Measurements from ENCODE around the gene PHKB. TPM values are rescaled to one million over a fixed set of nuclear protein-coding genes. Genes with fewer than 3 reads are reported as not detected.

Gene PHKB
- polyA plus RNA-seq, 3 donors, result 49.8 to 53.1 (median 50.8) TPM

- 100% methylated on average over 2 of the region's 2 CpGs for WGBS (ENCODE audit: insufficient coverage)
- Mint-ChIP-seq H3K36me3 (peaks cover 58 to 72% of the 10 kb centered on the region in 2 donors), H3K4me3 (no peak overlapping the region), H3K4me1 (peaks cover 1% of the 10 kb centered on the region), H3K27me3 (ENCODE audit: low read depth in 3 of 3) (no peaks in the 10 kb centered on the region), H3K9me3 (peaks cover under 1 to 10% (median 3%) of the 10 kb centered on the region in 7 donors), H3K27ac (peak overlapping the region in 1 of 7 donors; percentile 21)
- H3K9ac ChIP-seq (ENCODE audit: insufficient read depth, low read length, poor library complexity, severe bottlenecking), result no peak overlapping the region
- no peak overlapping the region for H3K27ac ChIP-seq (ENCODE audit: low read depth in 1 of 2, low read length in 2 of 2)
- no peaks in the 10 kb centered on the region for H3K27me3 ChIP-seq (ENCODE audit: control insufficient read depth in 2 of 2, insufficient read depth in 2 of 2, low read length in 2 of 2)
- no peak for TF ChIP-seq CTCF (IDR thresholded peaks at IDR 0.05)
- no peak overlapping the region for H2AFZ ChIP-seq (ENCODE audit: insufficient read depth, low read depth, low read length, poor library complexity, severe bottlenecking)
- intact Hi-C loops (cut with micrococcal nuclease), result no loop called here
- H4K20me1 ChIP-seq (ENCODE audit: insufficient read depth, low read length), result no peaks in the 10 kb centered on the region
- H3K36me3 ChIP-seq (replicated peaks in 1 of 2; ENCODE audit: control insufficient read depth in 1 of 2, insufficient read depth in 2 of 2, low read length in 2 of 2), result peaks cover 38 to 74% of the 10 kb centered on the region in 2 donors
- no peak overlapping the region for H3K4me2 ChIP-seq (replicated peaks; ENCODE audit: extremely low read depth, low read length, poor library complexity, severe bottlenecking)
- H3K9me3 ChIP-seq (replicated peaks in 1 of 2; ENCODE audit: control insufficient read depth in 1 of 2, insufficient read depth in 1 of 2, low read length in 2 of 2), result no peaks in the 10 kb centered on the region
- no peaks in the 10 kb centered on the region for H3K4me1 ChIP-seq (ENCODE audit: control insufficient read depth in 1 of 2, insufficient read depth in 2 of 2, low read length in 2 of 2)
- no peak for DNase-seq
- no peaks in the 10 kb centered on the region for H3K79me2 ChIP-seq (ENCODE audit: insufficient read depth, low read length)
- H3K4me3 ChIP-seq (replicated peaks in 1 of 3; ENCODE audit: low read depth in 2 of 3, low read length in 3 of 3), result no peak overlapping the region
Measured at GRCh38 chr16:47687694-47688093, 226.6 kb downstream of the PHKB start.

- intact Hi-C loops (cut with micrococcal nuclease), result no loop called here
- Histone ChIP-seq H3K27me3 (ENCODE audit: control insufficient read depth in 2 of 2, insufficient read depth in 2 of 2, low read length in 2 of 2) (no peaks in the 10 kb centered on the region), H3K4me2 (replicated peaks; ENCODE audit: extremely low read depth, low read length, poor library complexity, severe bottlenecking) (no peak overlapping the region), H3K9ac (ENCODE audit: insufficient read depth, low read length, poor library complexity, severe bottlenecking) (no peak overlapping the region), H3K9me3 (replicated peaks in 1 of 2; ENCODE audit: control insufficient read depth in 1 of 2, insufficient read depth in 1 of 2, low read length in 2 of 2) (no peaks in the 10 kb centered on the region), H3K36me3 (replicated peaks in 1 of 2; ENCODE audit: control insufficient read depth in 1 of 2, insufficient read depth in 2 of 2, low read length in 2 of 2) (peaks cover 76 to 96% of the 10 kb centered on the region in 2 donors), H3K27ac (ENCODE audit: low read depth in 1 of 2, low read length in 2 of 2) (no peak overlapping the region), H3K4me3 (replicated peaks in 1 of 3; ENCODE audit: low read depth in 2 of 3, low read length in 3 of 3) (no peak overlapping the region), H3K4me1 (ENCODE audit: control insufficient read depth in 1 of 2, insufficient read depth in 2 of 2, low read length in 2 of 2) (no peaks in the 10 kb centered on the region), H2AFZ (ENCODE audit: insufficient read depth, low read depth, low read length, poor library complexity, severe bottlenecking) (no peak overlapping the region), H4K20me1 (ENCODE audit: insufficient read depth, low read length) (no peaks in the 10 kb centered on the region), H3K79me2 (ENCODE audit: insufficient read depth, low read length) (no peaks in the 10 kb centered on the region)
- DNase-seq, result no peak
- peaks cover 0 to 2% (median 0%) of the 10 kb centered on the region in 7 donors for H3K9me3 Mint-ChIP-seq
- 96% methylated on average over 5 of the region's 9 CpGs for WGBS (ENCODE audit: insufficient coverage)
- peaks cover 1% of the 10 kb centered on the region for H3K4me1 Mint-ChIP-seq
- TF ChIP-seq CTCF (IDR thresholded peaks at IDR 0.05), result no peak
- H3K36me3 Mint-ChIP-seq, result peaks cover 81% of the 10 kb centered on the region in 2 donors
- no peak overlapping the region for H3K4me3 Mint-ChIP-seq
- no peak overlapping the region for H3K27ac Mint-ChIP-seq
- H3K27me3 Mint-ChIP-seq (ENCODE audit: low read depth in 3 of 3), result no peaks in the 10 kb centered on the region
Measured at GRCh38 chr16:47693226-47693625, 232.1 kb downstream of the PHKB start.

All from CD14-positive monocyte (primary cell).